Uterus (tissue), 2 donors: ENCODE data around the gene SLC2A11.

Experiments
- CTCF ChIP-seq, 4 experiments: fragments of 200-600 bp in 2 of 4; fragments of 450-650 bp in 2 of 4; sonication (generic) in 2 of 4; IDR thresholded peaks; one replicate each; pipeline ENCODE4 v1.5.1; 2016 to 2019; ENCODE audit warnings: antibody characterized with exemption in 4 of 4, mild to moderate bottlenecking in 2 of 4, moderate library complexity in 1 of 4
- POLR2A ChIP-seq, 2 donors: fragments of 450-650 bp; IDR thresholded peaks; one replicate each; pipeline ENCODE4 v1.6.1; 2016; ENCODE audit warnings: antibody characterized with exemption in 2 of 2, mild to moderate bottlenecking in 1 of 2, moderate library complexity in 1 of 2

GRCh38 chr22:23912293-23912903 is 54.7 kb downstream of the SLC2A11 start:
- TF ChIP-seq CTCF (IDR thresholded peaks at IDR 0.05) (no peak), POLR2A (IDR thresholded peaks at IDR 0.05) (no peak)
